A549 (cell line): Measurements from ENCODE around the gene GGACT. TPM values are rescaled to one million over a fixed set of nuclear protein-coding genes. Genes with fewer than 3 reads are reported as not detected.

Source experiments
- ATAC-seq, 2 experiments: fragments of 200-7000 bp in 1 of 2; fragments of >200 bp in 1 of 2; cut with Nextera tagmentation in 1 of 2; cut with Tn5 transposase in 1 of 2; 3 replicates each; pipeline versions ENCODE4 v1.8.0 to v1.9.1; 2018 to 2020; ENCODE audit warnings: mild to moderate bottlenecking in 1 of 2, moderate library complexity in 1 of 2
- CTCF ChIA-PET: fragments of 300-600 bp; sonication (Branson Sonifier 250); formaldehyde crosslinking; extraction: SDS; loops from one replicate; lab custom pipeline; 2021; ENCODE audit warnings: antibody characterized with exemption, inconsistent platforms; lab: Yijun Ruan, JAX
- POLR2A ChIA-PET: fragments of 350-600 bp; formaldehyde crosslinking; extraction: SDS; loops from one replicate; lab custom pipeline; 2021; ENCODE audit warnings: antibody characterized with exemption, inconsistent platforms; lab: Yijun Ruan, JAX
- DNase-seq, 2 experiments: peaks; one replicate each; pipeline versions ENCODE4 v3.0.0 to v3.0.0-alpha.2; 2011 to 2016; ENCODE audit warnings: low read depth in 1 of 2, low spot score in 1 of 2
- FAIRE-seq: peaks from 2 replicates; lab custom pipeline; 2011; peaks lifted over from hg19 to GRCh38; lab: Jason Lieb, UNC
- H3K27ac ChIP-seq, 2 experiments: fragments of >200 bp; sonication (Bioruptor Twin); formaldehyde crosslinking; 3 replicates each; pipeline ENCODE4 v1.5.1; 2016 to 2017
- H3K4me1 ChIP-seq: fragments of >200 bp; sonication (Bioruptor Twin); formaldehyde crosslinking; 3 replicates; pipeline ENCODE4 v1.6.1; 2016
- H3K4me2 ChIP-seq: fragments of >200 bp; sonication (Bioruptor Twin); formaldehyde crosslinking; 3 replicates; pipeline ENCODE4 v1.6.1; 2016
- H3K4me3 ChIP-seq: fragments of >200 bp; sonication (Bioruptor Twin); formaldehyde crosslinking; 3 replicates; pipeline ENCODE4 v1.5.1; 2016
- H3K9me3 ChIP-seq: fragments of >200 bp; sonication (Bioruptor Twin); formaldehyde crosslinking; 3 replicates; pipeline ENCODE4 v1.6.1; 2016
- BHLHE40 ChIP-seq: IDR thresholded peaks from 2 replicates; pipeline ENCODE4 v1.6.1; 2012; ENCODE audit warnings: low read depth, low read length, inconsistent platforms
- CEBPB ChIP-seq, 2 experiments: fragments of >200 bp in 1 of 2; sonication (Bioruptor Twin) in 1 of 2; formaldehyde crosslinking in 1 of 2; IDR thresholded peaks; 2 replicates each; pipeline ENCODE4 v1.6.1; 2012 to 2016
- EP300 ChIP-seq, 2 experiments: fragments of >200 bp; sonication (Bioruptor Twin); formaldehyde crosslinking; IDR thresholded peaks; 2 replicates in 1 of 2; 3 replicates in 1 of 2; pipeline ENCODE4 v1.6.1; 2016 to 2017
- GATA3 ChIP-seq: IDR thresholded peaks from 2 replicates; pipeline ENCODE4 v1.6.1; 2012; ENCODE audit warnings: borderline replicate concordance
- HEYL ChIP-seq: fragments of 250-450 bp; sonication (Bioruptor Pico); IDR thresholded peaks from 2 replicates; pipeline ENCODE4 v1.8.0; 2021; ENCODE audit warnings: mild to moderate bottlenecking, moderate library complexity
- HOXA7 ChIP-seq: fragments of 250-450 bp; sonication (Bioruptor Pico); IDR thresholded peaks from 2 replicates; pipeline ENCODE4 v1.5.0; 2020; ENCODE audit warnings: mild to moderate bottlenecking, moderate library complexity
- KDM5A ChIP-seq: fragments of 200-600 bp; sonication (generic); IDR thresholded peaks from 2 replicates; pipeline ENCODE4 v1.6.1; 2016; ENCODE audit warnings: antibody characterized with exemption, mild to moderate bottlenecking
- MAFK ChIP-seq: fragments of 450-650 bp; IDR thresholded peaks from 2 replicates; pipeline ENCODE4 v1.6.1; 2014; ENCODE audit not compliant: partially characterized antibody
- MAZ ChIP-seq: fragments of 150-350 bp; IDR thresholded peaks from 2 replicates; pipeline ENCODE4 v1.6.1; 2014; ENCODE audit warnings: antibody characterized with exemption, low read depth, low read length, borderline replicate concordance
- RAD21 ChIP-seq, 2 experiments: fragments of >200 bp in 1 of 2; sonication (Bioruptor Twin) in 1 of 2; formaldehyde crosslinking in 1 of 2; IDR thresholded peaks in 1 of 2; conservative IDR thresholded peaks in 1 of 2; 2 replicates in 1 of 2; 3 replicates in 1 of 2; pipeline ENCODE4 v1.6.1; 2012 to 2018; ENCODE audit warnings: inconsistent platforms in 1 of 2
- RARB ChIP-seq: fragments of 250-450 bp; sonication (Bioruptor Pico); IDR thresholded peaks from 2 replicates; pipeline ENCODE4 v1.8.0; 2021; ENCODE audit warnings: mild to moderate bottlenecking, moderate library complexity
- SMC3 ChIP-seq: fragments of >200 bp; sonication (Bioruptor Twin); formaldehyde crosslinking; IDR thresholded peaks from 3 replicates; pipeline ENCODE4 v1.6.1; 2018; ENCODE audit warnings: inconsistent platforms
- ZNF302 ChIP-seq: fragments of 250-450 bp; sonication (Bioruptor Pico); IDR thresholded peaks from 2 replicates; pipeline ENCODE4 v1.9.0; 2021; ENCODE audit warnings: inconsistent platforms, mild to moderate bottlenecking, moderate library complexity
- WGBS: methylation state at CpG from one replicate; pipeline ENCODE4 v1.1.6; 2017; ENCODE audit errors: missing lambda C conversion rate; 5-methylcytosine and 5-hydroxymethylcytosine counted together
- polyA plus RNA-seq, 4 experiments: library from polyadenylated mRNA; depleted of rRNA in 3 of 4; stranded (reverse); fragments of >200 nt; fragmentation: RNase III in 1 of 4; extraction: RNeasy Plus Mini Kit Qiagen cat#74134 plus additional on column Dnase treatment in 1 of 4; gene quantifications; 2 replicates in 3 of 4; 3 replicates in 1 of 4; pipeline ENCODE4 v1.2.3, GENCODE V29; 2011 to 2017
- TF ChIP-seq, protein P1 (sequence below): IDR thresholded peaks from 2 replicates; pipeline ENCODE4 v1.6.1; 2012
- TF ChIP-seq, protein P2 (sequence below): IDR thresholded peaks from 2 replicates; pipeline ENCODE4 v1.6.1; 2012; ENCODE audit warnings: low read depth, borderline replicate concordance
- TF ChIP-seq, protein P3 (sequence below): fragments of 250-450 bp; sonication (Bioruptor Pico); IDR thresholded peaks from 2 replicates; pipeline ENCODE4 v1.5.0; 2021; ENCODE audit warnings: mild to moderate bottlenecking, moderate library complexity, borderline replicate concordance
- TF ChIP-seq, protein P4 (sequence below): IDR thresholded peaks from 2 replicates; pipeline ENCODE4 v1.6.1; 2012
- TF ChIP-seq, protein P5 (sequence below): fragments of 200-600 bp; sonication (generic); IDR thresholded peaks from 2 replicates; pipeline ENCODE4 v1.6.1; 2016; ENCODE audit warnings: antibody characterized with exemption, mild to moderate bottlenecking, moderate library complexity
- TF ChIP-seq, protein P6 (sequence below): fragments of 450-650 bp; IDR thresholded peaks from 2 replicates; pipeline ENCODE4 v1.6.1; 2014; ENCODE audit warnings: antibody characterized with exemption
- TF ChIP-seq, protein P7 (sequence below): fragments of 250-450 bp; sonication (Bioruptor Pico); IDR thresholded peaks from 2 replicates; pipeline ENCODE4 v1.5.0; 2020; ENCODE audit warnings: low read depth, mild to moderate bottlenecking, moderate library complexity

Gene GGACT
- polyA plus RNA-seq, 2 of the 4 experiments (the other 2 are of a cell fraction) = 2.7 to 8.6 TPM

DNA sequence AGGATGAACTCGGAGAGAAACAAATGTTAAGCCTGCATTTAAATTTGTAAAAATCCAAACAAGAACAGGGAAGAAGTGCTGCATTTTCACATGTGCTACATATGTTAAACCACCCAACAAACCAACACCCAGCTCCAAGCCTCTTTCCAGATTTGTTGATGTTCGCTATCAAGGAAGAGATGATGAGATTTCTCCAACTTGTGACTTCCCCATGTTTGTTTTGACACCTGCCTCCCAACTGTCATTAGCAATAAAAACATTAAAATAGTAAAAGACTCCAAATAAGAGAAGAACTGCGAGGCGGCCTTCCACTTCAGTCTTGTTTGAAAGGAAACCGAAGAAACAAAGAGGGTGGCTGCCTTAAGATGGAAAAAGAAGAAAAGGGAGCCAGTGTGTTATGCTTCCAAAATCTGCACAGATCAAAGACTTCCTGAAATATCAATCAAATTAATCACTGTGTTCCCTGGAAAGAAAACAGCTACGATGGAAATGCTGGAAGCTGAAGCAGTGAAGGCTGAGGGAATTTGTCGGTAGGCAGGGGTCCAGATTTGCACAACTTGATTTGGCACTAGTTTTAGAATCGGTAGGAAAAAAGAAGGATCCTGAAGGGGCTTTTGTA lies 14.0 kb upstream of the GGACT start:
- H3K4me2 ChIP-seq = no peak overlapping the region
- CTCF ChIA-PET = no interaction called here
- H3K9me3 ChIP-seq = no peaks in the 10 kb centered on the region
- POLR2A ChIA-PET = no interaction called here
- H3K4me1 ChIP-seq = no peaks in the 10 kb centered on the region
- ATAC-seq (no peak), FAIRE-seq (no peak), DNase-seq (no peak)
- no peak overlapping the region for H3K4me3 ChIP-seq
- TF ChIP-seq GATA3 (no peak), KDM5A (no peak), MAZ (no peak), CEBPB (IDR thresholded peaks at IDR 0.05) (no peak), RAD21 (conservative IDR thresholded peaks at IDR 0.05 in 1 of 2, IDR thresholded peaks at IDR 0.05 in 1 of 2) (no peak), HOXA7 (CRISPR knock-in tag) (no peak), MAFK (no peak), ZNF302 (no peak), BHLHE40 (no peak), RARB (no peak), SMC3 (no peak), EP300 (IDR thresholded peaks at IDR 0.05) (no peak), HEYL (no peak)
- TF ChIP-seq, protein P1, sequence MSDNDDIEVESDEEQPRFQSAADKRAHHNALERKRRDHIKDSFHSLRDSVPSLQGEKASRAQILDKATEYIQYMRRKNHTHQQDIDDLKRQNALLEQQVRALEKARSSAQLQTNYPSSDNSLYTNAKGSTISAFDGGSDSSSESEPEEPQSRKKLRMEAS = no peak
- TF ChIP-seq, protein P2, sequence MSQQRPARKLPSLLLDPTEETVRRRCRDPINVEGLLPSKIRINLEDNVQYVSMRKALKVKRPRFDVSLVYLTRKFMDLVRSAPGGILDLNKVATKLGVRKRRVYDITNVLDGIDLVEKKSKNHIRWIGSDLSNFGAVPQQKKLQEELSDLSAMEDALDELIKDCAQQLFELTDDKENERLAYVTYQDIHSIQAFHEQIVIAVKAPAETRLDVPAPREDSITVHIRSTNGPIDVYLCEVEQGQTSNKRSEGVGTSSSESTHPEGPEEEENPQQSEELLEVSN = no peak
- TF ChIP-seq, protein P3, sequence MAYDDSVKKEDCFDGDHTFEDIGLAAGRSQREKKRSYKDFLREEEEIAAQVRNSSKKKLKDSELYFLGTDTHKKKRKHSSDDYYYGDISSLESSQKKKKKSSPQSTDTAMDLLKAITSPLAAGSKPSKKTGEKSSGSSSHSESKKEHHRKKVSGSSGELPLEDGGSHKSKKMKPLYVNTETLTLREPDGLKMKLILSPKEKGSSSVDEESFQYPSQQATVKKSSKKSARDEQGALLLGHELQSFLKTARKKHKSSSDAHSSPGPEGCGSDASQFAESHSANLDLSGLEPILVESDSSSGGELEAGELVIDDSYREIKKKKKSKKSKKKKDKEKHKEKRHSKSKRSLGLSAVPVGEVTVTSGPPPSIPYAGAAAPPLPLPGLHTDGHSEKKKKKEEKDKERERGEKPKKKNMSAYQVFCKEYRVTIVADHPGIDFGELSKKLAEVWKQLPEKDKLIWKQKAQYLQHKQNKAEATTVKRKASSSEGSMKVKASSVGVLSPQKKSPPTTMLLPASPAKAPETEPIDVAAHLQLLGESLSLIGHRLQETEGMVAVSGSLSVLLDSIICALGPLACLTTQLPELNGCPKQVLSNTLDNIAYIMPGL (CRISPR knock-in tag) = no peak
- TF ChIP-seq, protein P4, sequence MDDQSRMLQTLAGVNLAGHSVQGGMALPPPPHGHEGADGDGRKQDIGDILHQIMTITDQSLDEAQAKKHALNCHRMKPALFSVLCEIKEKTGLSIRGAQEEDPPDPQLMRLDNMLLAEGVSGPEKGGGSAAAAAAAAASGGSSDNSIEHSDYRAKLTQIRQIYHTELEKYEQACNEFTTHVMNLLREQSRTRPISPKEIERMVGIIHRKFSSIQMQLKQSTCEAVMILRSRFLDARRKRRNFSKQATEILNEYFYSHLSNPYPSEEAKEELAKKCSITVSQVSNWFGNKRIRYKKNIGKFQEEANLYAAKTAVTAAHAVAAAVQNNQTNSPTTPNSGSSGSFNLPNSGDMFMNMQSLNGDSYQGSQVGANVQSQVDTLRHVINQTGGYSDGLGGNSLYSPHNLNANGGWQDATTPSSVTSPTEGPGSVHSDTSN = no peak
- TF ChIP-seq, protein P5, sequence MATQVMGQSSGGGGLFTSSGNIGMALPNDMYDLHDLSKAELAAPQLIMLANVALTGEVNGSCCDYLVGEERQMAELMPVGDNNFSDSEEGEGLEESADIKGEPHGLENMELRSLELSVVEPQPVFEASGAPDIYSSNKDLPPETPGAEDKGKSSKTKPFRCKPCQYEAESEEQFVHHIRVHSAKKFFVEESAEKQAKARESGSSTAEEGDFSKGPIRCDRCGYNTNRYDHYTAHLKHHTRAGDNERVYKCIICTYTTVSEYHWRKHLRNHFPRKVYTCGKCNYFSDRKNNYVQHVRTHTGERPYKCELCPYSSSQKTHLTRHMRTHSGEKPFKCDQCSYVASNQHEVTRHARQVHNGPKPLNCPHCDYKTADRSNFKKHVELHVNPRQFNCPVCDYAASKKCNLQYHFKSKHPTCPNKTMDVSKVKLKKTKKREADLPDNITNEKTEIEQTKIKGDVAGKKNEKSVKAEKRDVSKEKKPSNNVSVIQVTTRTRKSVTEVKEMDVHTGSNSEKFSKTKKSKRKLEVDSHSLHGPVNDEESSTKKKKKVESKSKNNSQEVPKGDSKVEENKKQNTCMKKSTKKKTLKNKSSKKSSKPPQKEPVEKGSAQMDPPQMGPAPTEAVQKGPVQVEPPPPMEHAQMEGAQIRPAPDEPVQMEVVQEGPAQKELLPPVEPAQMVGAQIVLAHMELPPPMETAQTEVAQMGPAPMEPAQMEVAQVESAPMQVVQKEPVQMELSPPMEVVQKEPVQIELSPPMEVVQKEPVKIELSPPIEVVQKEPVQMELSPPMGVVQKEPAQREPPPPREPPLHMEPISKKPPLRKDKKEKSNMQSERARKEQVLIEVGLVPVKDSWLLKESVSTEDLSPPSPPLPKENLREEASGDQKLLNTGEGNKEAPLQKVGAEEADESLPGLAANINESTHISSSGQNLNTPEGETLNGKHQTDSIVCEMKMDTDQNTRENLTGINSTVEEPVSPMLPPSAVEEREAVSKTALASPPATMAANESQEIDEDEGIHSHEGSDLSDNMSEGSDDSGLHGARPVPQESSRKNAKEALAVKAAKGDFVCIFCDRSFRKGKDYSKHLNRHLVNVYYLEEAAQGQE = no peak
- TF ChIP-seq, protein P6, sequence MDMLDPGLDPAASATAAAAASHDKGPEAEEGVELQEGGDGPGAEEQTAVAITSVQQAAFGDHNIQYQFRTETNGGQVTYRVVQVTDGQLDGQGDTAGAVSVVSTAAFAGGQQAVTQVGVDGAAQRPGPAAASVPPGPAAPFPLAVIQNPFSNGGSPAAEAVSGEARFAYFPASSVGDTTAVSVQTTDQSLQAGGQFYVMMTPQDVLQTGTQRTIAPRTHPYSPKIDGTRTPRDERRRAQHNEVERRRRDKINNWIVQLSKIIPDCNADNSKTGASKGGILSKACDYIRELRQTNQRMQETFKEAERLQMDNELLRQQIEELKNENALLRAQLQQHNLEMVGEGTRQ = no peak
- TF ChIP-seq, protein P7, sequence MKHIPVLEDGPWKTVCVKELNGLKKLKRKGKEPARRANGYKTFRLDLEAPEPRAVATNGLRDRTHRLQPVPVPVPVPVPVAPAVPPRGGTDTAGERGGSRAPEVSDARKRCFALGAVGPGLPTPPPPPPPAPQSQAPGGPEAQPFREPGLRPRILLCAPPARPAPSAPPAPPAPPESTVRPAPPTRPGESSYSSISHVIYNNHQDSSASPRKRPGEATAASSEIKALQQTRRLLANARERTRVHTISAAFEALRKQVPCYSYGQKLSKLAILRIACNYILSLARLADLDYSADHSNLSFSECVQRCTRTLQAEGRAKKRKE (CRISPR knock-in tag) = no peak
- 88% methylated on average over 8 of the region's 8 CpGs for WGBS
- no peak overlapping the region for H3K27ac ChIP-seq
